K562 (cell line): Measurements from ENCODE around the gene KRTAP5-1. TPM values are rescaled to one million over a fixed set of nuclear protein-coding genes. Genes with fewer than 3 reads are reported as not detected.

Experiments used
- ATAC-seq: fragments of 200-7000 bp; cut with Tn5 transposase; 3 replicates; pipeline ENCODE4 v1.9.1; 2020; ENCODE audit warnings: moderate library complexity
- BruUV-seq: library from RNA; stranded (reverse); fragments of 400-500 nt; replicated peaks from 2 replicates; lab custom pipeline; 2021; lab: Mats Ljungman, UMichigan
- CTCF ChIA-PET: fragments of 300-600 bp; formaldehyde crosslinking; extraction: SDS; loops from one replicate; lab custom pipeline; 2021; ENCODE audit warnings: low intra/inter-chr PET ratio; lab: Yijun Ruan, JAX
- POLR2A ChIA-PET: fragments of 300-600, 350-650 bp; sonication (Branson Sonifier 250); formaldehyde crosslinking; extraction: SDS; loops from one replicate; lab custom pipeline; 2021; ENCODE audit warnings: antibody characterized with exemption, inconsistent platforms; lab: Yijun Ruan, JAX
- DNase-seq, 4 experiments: peaks; one replicate each; pipeline versions ENCODE4 v3.0.0 to v3.0.0-alpha.2; 2011 to 2018; ENCODE audit warnings: low spot score in 3 of 4, mixed read lengths in 3 of 4; ENCODE audit errors: extremely low read depth in 1 of 4
- FAIRE-seq: peaks from 2 replicates; lab custom pipeline; 2011; peaks lifted over from hg19 to GRCh38; lab: Jason Lieb, UNC
- H2AFZ ChIP-seq: 2 replicates; pipeline ENCODE4 v1.6.0; 2011; ENCODE audit warnings: low read depth, low read length, control low read depth, inconsistent platforms
- H3K27ac ChIP-seq: fragments of 200-600 bp; 3 replicates; pipeline ENCODE4 v1.8.0; 2011; ENCODE audit warnings: low read depth, mild to moderate bottlenecking, control low read depth, inconsistent platforms, low read length, moderate library complexity, mixed read lengths; ENCODE audit errors: extremely low read depth
- H3K27me3 ChIP-seq, 2 experiments: fragments of 300-600 bp in 1 of 2; 2 replicates in 1 of 2; 3 replicates in 1 of 2; pipeline versions ENCODE4 v1.6.0 to v1.8.0; 2011; ENCODE audit warnings: inconsistent platforms in 2 of 2, low read length in 2 of 2, mild to moderate bottlenecking in 1 of 2, mixed read lengths in 1 of 2, moderate library complexity in 1 of 2; ENCODE audit not compliant: control insufficient read depth in 2 of 2, insufficient read depth in 2 of 2
- H3K36me3 ChIP-seq: fragments of 300-600 bp; 3 replicates; pipeline ENCODE4 v1.8.0; 2011; ENCODE audit warnings: mild to moderate bottlenecking, low read length, inconsistent platforms; ENCODE audit not compliant: control insufficient read depth, insufficient read depth
- H3K4me1 ChIP-seq, 2 experiments: fragments of 200-600 bp in 1 of 2; replicated peaks in 1 of 2; 2 replicates in 1 of 2; 3 replicates in 1 of 2; pipeline versions ENCODE4 v1.5.1 to v1.8.0; 2011; ENCODE audit warnings: inconsistent platforms in 2 of 2, low read length in 2 of 2, mild to moderate bottlenecking in 1 of 2, mixed read lengths in 1 of 2, moderate library complexity in 1 of 2; ENCODE audit not compliant: control insufficient read depth in 2 of 2, insufficient read depth in 2 of 2
- H3K4me2 ChIP-seq: 2 replicates; pipeline ENCODE4 v1.6.1; 2011; ENCODE audit warnings: low read length, control low read depth, inconsistent platforms, mixed read lengths; ENCODE audit not compliant: insufficient read depth
- H3K4me3 ChIP-seq: fragments of 200-600 bp; sonication (generic), shearing (Covaris generic); 2 replicates; pipeline ENCODE4 v1.5.1; 2016; ENCODE audit warnings: control low read depth, inconsistent platforms
- H3K79me2 ChIP-seq: fragments of 200-600 bp; 3 replicates; pipeline ENCODE4 v1.8.0; 2011; ENCODE audit warnings: low read length, inconsistent platforms; ENCODE audit not compliant: control insufficient read depth, insufficient read depth
- H3K9ac ChIP-seq, 2 experiments: 2 replicates each; pipeline versions ENCODE4 v1.6.0 to v1.6.1; 2011; ENCODE audit warnings: low read depth in 2 of 2, low read length in 2 of 2, control low read depth in 1 of 2, inconsistent platforms in 1 of 2, mild to moderate bottlenecking in 1 of 2, mixed read lengths in 1 of 2; ENCODE audit not compliant: insufficient read depth in 1 of 2
- H3K9me1 ChIP-seq: one replicate; pipeline ENCODE4 v1.6.0; 2011; ENCODE audit warnings: inconsistent platforms, mild to moderate bottlenecking, low read length, moderate library complexity; ENCODE audit not compliant: control insufficient read depth, insufficient read depth
- H3K9me3 ChIP-seq: replicated peaks from 2 replicates; pipeline ENCODE4 v1.5.1; 2011; ENCODE audit warnings: low read depth, low read length, inconsistent platforms; ENCODE audit not compliant: control insufficient read depth, insufficient read depth
- H4K20me1 ChIP-seq: replicated peaks from 2 replicates; pipeline ENCODE4 v1.6.1; 2011; ENCODE audit warnings: low read length, inconsistent platforms, mixed read lengths; ENCODE audit not compliant: control insufficient read depth, insufficient read depth
- CREBBP ChIP-seq: IDR thresholded peaks from one replicate; pipeline ENCODE4 v1.6.1; 2012; ENCODE audit warnings: low read depth, mild to moderate bottlenecking, control low read depth, inconsistent platforms, low read length
- DACH1 ChIP-seq: fragments of 450-650 bp; IDR thresholded peaks from 2 replicates; pipeline ENCODE4 v1.6.1; 2018; ENCODE audit not compliant: partially characterized antibody
- FOXK2 ChIP-seq, 2 experiments: fragments of 450-650 bp; IDR thresholded peaks in 1 of 2; conservative IDR thresholded peaks in 1 of 2; 2 replicates each; pipeline ENCODE4 v1.6.1; 2016; ENCODE audit warnings: low read depth in 2 of 2, mild to moderate bottlenecking in 1 of 2
- MCM3 ChIP-seq: fragments of 450-650 bp; IDR thresholded peaks from 2 replicates; pipeline ENCODE4 v1.6.1; 2016
- MEF2D ChIP-seq: conservative IDR thresholded peaks from 2 replicates; pipeline ENCODE4 v1.6.1; 2016; ENCODE audit warnings: low read depth, missing genetic modification characterization, missing compliant biosample characterization
- NFYB ChIP-seq: IDR thresholded peaks from 2 replicates; pipeline ENCODE4 v1.6.1; 2011; ENCODE audit warnings: mild to moderate bottlenecking, moderate library complexity; ENCODE audit not compliant: insufficient read length; ENCODE audit errors: extremely low read depth
- TCFL5 ChIP-seq: fragments of 250-450 bp; sonication (Bioruptor Pico); conservative IDR thresholded peaks from 2 replicates; pipeline ENCODE4 v1.6.1; 2021; ENCODE audit warnings: mild to moderate bottlenecking, moderate library complexity, matching md5 sums
- ZNF124 ChIP-seq: sonication (generic); formaldehyde crosslinking; IDR thresholded peaks from 2 replicates; pipeline ENCODE4 v1.8.1; 2022; ENCODE audit warnings: missing genetic modification reagents
- ZNF197 ChIP-seq: fragments of 200-800 bp; sonication (Bioruptor generic); IDR thresholded peaks from 2 replicates; pipeline ENCODE4 v1.6.1; 2016; ENCODE audit warnings: low read depth, missing genetic modification characterization, missing compliant biosample characterization
- WGBS: fragments of 100-300 bp; shearing (Covaris generic); methylation state at CpG from one replicate; pipeline ENCODE4 v1.1.6; 2016; ENCODE audit warnings: low coverage, mixed read lengths; ENCODE audit not compliant: insufficient coverage; ENCODE audit errors: missing lambda C conversion rate; 5-methylcytosine and 5-hydroxymethylcytosine counted together
- in situ Hi-C: fragments of 300-500 bp; cut with MboI; formaldehyde crosslinking; loops from 4 replicates; pipeline ENCODE4 v1.15.0; 2018; ENCODE audit warnings: inconsistent platforms, mixed read lengths
- intact Hi-C: fragments of 100-400 bp; cut with micrococcal nuclease; formaldehyde crosslinking; loops from 2 replicates; pipeline ENCODE4 v1.14.2; 2022
- polyA plus RNA-seq, 8 experiments: library from polyadenylated mRNA; depleted of rRNA in 4 of 8; stranded (reverse) in 5 of 8; unstranded in 3 of 8; fragments of >200 nt; fragmentation: Nextera tagmentation in 2 of 8; fragmentation: Illumina TruSeq in 1 of 8; extraction: Ambion mirVana in 2 of 8; extraction: Trizol in 1 of 8; gene quantifications; 2 replicates each; pipeline versions ENCODE4 v1.2.1 to v1.2.3, GENCODE V29; 2011 to 2014; ENCODE audit warnings: inconsistent platforms in 1 of 8, missing spikeins in 1 of 8
- total RNA-seq, 7 experiments: library from RNA; depleted of rRNA in 6 of 7; stranded (reverse); fragments of >200 nt in 6 of 7; fragmentation: Illumina TruSeq in 2 of 7; extraction: Trizol in 2 of 7; gene quantifications; 2 replicates each; pipeline versions ENCODE4 v1.2.1 to v1.2.3, GENCODE V29; 2011 to 2021; ENCODE audit warnings: low replicate concordance in 1 of 7
- TF ChIP-seq, protein P1 (sequence below), 2 experiments: fragments of 450-650 bp; IDR thresholded peaks; 2 replicates each; pipeline ENCODE4 v1.6.1; 2016; ENCODE audit warnings: mild to moderate bottlenecking in 2 of 2, borderline replicate concordance in 1 of 2, low read depth in 1 of 2, moderate library complexity in 1 of 2

The KRTAP5-1 gene
- total and polyA plus RNA-seq, 9 of the 15 experiments (the other 6 are each of a cell fraction or from before 2014, with no cell fraction given): not detected

DNA sequence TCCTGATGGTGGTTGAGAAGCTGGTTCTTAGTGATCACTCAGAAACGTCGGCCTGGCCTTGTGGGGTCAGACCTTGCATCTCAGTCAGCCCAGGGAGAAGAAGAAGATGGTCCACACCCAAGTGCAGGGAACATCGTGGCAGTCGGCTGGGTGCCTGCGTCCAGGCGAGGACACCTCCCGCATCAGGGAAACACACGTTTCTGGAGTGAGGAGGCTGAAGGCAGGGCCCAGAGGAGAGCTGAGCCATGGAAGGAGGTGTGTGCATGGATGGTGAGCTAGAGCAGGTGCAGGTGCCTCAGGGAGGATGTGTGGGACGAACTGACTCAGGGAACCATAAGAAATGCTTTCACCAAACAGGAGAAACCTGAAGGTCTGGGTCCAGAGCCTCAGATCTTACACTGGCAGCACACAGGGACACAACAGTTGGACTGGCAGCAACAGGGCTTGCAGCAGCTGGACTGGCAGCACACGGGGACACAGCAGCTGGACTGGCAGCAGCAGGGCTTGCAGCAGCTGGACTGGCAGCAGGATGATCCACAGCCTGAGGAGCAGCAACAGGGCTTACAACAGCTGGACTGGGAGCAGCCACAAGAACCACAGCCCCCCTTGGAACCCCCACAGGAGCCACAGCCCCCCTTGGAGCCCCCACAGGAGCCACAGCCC lies 12.4 kb upstream of the KRTAP5-1 start:
- 0% methylated on average over 10 of the region's 10 CpGs for WGBS
- CTCF ChIA-PET: no interaction called here
- in situ Hi-C loops: no loop called here
- ATAC-seq: no peak
- Histone ChIP-seq H3K27ac (no peak overlapping the region), H3K9me1 (no peaks in the 10 kb centered on the region), H3K4me1 (no peaks in the 10 kb centered on the region), H3K4me2 (no peak overlapping the region), H3K4me3 (no peak overlapping the region), H3K9ac (no peak overlapping the region), H3K79me2 (no peaks in the 10 kb centered on the region), H3K27me3 (peaks cover 11 to 21% of the 10 kb centered on the region in 2 experiments; a peak in 3 of 5 replicates), H3K9me3 (no peaks in the 10 kb centered on the region), H3K36me3 (no peaks in the 10 kb centered on the region), H2AFZ (no peak overlapping the region), H4K20me1 (peaks cover 4% of the 10 kb centered on the region; the same call in 1 of the 2 replicates)
- no peak for DNase-seq
- intact Hi-C loops: no loop called here
- FAIRE-seq: no peak
- POLR2A ChIA-PET: no interaction called here
- BruUV-seq: no TSS peak
- TF ChIP-seq TCFL5 (CRISPR knock-in tag): no peak
- TF ChIP-seq CREBBP: no peak
- TF ChIP-seq NFYB: no peak
- no peak for TF ChIP-seq FOXK2 (conservative IDR thresholded peaks at IDR 0.05 in 1 of 2, IDR thresholded peaks at IDR 0.05 in 1 of 2; ENCODE audit: low read depth in 2 of 2)
- TF ChIP-seq, protein P1, sequence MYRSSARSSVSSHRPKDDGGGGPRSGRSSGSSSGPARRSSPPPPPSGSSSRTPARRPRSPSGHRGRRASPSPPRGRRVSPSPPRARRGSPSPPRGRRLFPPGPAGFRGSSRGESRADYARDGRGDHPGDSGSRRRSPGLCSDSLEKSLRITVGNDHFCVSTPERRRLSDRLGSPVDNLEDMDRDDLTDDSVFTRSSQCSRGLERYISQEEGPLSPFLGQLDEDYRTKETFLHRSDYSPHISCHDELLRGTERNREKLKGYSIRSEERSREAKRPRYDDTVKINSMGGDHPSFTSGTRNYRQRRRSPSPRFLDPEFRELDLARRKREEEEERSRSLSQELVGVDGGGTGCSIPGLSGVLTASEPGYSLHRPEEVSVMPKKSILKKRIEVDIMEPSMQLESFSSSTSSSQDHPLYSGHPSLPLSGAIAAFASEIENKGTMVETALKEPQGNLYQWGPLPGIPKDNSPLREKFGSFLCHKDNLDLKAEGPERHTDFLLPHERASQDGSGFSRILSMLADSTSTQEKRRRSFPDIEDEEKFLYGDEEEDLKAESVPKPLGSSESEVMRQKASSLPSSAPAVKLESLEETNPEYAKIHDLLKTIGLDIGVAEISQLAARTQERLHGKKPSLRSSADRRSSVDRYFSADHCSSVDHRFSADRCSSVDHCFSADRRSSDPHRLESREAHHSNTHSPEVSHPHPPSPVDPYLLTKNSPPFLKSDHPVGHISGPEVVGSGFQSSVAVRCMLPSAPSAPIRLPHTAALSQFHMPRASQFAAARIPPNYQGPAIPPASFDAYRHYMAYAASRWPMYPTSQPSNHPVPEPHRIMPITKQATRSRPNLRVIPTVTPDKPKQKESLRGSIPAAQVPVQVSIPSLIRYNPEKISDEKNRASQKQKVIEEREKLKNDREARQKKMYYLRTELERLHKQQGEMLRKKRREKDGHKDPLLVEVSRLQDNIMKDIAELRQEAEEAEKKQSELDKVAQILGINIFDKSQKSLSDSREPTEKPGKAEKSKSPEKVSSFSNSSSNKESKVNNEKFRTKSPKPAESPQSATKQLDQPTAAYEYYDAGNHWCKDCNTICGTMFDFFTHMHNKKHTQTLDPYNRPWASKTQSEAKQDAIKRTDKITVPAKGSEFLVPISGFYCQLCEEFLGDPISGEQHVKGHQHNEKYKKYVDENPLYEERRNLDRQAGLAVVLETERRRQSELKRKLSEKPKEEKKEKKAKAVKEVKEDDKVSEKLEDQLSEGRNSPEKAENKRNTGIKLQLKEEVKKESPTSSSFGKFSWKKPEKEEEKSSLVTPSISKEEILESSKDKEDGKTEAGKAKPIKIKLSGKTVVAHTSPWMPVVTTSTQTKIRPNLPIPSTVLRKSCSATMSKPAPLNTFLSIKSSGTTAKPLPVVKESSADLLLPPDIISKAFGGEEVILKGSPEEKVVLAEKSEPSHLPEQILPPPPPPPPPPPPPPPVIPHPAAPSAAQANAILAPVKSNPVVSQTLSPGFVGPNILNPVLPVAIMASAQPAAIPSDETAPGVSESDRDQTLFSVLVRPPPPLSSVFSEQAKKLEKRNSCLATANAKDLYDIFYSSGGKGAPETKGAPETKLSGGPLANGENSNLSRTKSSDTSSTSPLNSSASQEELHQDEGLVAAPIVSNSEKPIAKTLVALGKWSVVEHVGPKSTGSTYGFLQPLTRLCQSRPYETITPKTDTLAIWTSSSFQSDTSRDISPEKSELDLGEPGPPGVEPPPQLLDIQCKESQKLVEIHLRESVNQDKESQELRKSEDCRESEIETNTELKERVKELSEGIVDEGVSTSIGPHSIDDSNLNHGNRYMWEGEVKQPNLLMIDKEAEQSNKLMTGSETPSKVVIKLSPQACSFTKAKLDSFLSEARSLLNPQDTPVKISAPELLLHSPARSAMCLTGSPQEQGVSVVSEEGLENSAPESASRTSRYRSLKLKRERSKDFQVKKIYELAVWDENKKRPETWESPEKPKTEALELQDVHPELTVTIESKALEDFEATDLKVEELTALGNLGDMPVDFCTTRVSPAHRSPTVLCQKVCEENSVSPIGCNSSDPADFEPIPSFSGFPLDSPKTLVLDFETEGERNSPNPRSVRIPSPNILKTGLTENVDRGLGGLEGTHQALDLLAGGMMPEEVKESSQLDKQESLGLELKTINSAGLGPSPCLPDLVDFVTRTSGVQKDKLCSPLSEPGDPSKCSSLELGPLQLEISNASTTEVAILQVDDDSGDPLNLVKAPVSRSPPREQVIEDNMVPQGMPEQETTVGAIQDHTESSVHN (IDR thresholded peaks at IDR 0.05; ENCODE audit: borderline replicate concordance in 1 of 2, low read depth in 1 of 2): no peak
- no peak for TF ChIP-seq ZNF197 (CRISPR knock-in tag)
- no peak for TF ChIP-seq MCM3
- no peak for TF ChIP-seq DACH1
- TF ChIP-seq ZNF124 (CRISPR knock-in tag): no peak
- TF ChIP-seq MEF2D (tag): no peak
